ENCODE measurements around the gene PLA2G3.
"Not testable (repeated sequence)": the region's sequence is repeated elsewhere in the genome, so short reads cannot be mapped to it uniquely, and the experiment has no call there.

Gene PLA2G3

DNA sequence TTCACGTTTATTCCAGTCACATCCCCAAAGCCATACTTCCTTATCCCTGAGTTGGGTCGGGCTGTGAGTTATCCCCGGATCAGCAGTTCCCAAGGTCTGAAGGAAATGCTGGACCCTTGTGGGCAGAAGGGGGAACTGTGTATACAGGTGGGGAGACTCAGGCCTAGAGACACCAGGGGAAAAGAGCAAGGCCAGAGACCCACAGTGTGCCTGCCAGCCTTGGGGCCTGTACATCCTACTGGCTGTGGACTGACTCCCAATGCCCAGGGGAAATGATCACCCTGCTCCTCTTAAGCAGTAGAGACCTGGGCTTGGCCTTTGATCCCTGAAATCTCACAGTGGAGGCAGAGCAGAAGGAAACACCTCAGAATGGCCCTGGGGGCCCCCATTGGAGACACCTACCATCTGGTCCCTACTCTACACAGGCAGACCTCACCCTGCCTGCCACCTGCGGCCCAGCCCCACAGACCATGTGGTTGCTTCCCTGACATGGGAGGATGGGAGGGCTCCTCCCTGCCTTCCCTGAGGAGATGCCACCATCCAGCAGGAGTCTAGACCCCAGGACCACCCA, 34.2 kb downstream of the PLA2G3 start:
- Mint-ChIP-seq H3K27ac (no peak overlapping the region), H3K9me3 (no peaks in the 10 kb centered on the region), H3K27me3 (ENCODE audit: low read depth) (no peaks in the 10 kb centered on the region), H3K36me3 (ENCODE audit: low read depth) (no peaks in the 10 kb centered on the region), H3K4me1 (ENCODE audit: low read depth) (peaks cover 9% of the 10 kb centered on the region), H3K4me3 (peak overlapping the region; percentile 56)
- no peak for DNase-seq (ENCODE audit: low spot score)

DNA sequence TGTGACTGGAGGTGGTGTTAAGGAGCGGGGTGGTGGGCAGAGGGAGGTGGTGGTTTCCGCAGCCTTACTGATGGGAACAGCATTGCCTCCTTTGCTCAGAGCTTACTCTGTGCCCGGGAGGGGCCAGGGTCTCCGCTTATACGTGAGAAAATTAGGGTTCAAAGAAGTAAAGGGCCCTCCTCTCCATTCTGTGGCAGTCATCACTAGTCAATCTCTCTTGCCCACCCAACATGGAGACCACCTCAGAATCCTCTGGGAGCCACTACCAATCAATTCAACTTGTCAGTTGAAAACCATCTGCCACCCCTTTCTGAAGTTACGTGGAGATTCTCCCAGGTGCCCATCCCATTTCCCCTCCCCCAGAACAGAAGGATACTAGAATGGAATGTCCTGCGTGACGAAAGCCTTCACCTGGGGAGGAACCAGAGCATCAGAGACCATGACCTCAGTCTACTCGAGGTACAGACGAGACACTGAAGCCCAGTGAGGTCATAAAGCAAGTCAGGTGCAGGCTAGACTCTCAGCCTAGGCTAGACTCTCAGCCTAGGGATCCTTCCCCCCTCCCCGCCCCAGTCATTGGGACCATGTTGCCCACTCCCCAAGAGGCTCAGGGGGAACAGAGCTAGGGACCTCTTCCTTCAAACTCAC, 34.9 kb downstream of the PLA2G3 start:
- Mint-ChIP-seq H3K27ac (no peak overlapping the region), H3K4me1 (ENCODE audit: low read depth) (peaks cover 9% of the 10 kb centered on the region), H3K9me3 (no peaks in the 10 kb centered on the region), H3K36me3 (ENCODE audit: low read depth) (no peaks in the 10 kb centered on the region), H3K4me3 (no peak overlapping the region), H3K27me3 (ENCODE audit: low read depth) (no peaks in the 10 kb centered on the region)
- DNase-seq (ENCODE audit: low spot score) = no peak

DNA sequence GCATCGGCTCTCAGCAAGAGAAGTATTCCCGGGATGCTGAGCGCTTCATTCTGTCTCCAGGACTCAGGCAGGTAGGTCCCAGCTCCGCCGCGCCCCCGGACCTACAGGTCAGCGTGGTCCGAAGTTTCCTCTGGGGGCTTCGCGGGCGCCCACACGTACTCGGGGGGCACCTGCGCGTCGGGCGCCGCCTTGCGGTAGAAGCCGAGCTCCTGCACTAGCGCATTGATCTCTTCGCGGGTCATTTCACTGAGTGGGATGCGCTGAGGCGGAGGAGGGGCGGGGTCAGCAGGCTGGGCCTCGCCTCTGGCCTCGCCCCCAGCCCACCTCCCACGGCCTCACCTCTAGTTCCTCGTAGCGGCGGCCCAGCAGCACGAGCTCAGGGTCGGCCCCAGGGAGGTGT, 35.4 kb downstream of the PLA2G3 start:
- Mint-ChIP-seq H3K36me3 (ENCODE audit: low read depth) (no peaks in the 10 kb centered on the region), H3K27me3 (ENCODE audit: low read depth) (no peaks in the 10 kb centered on the region), H3K27ac (no peak overlapping the region), H3K4me3 (no peak overlapping the region), H3K9me3 (no peaks in the 10 kb centered on the region), H3K4me1 (ENCODE audit: low read depth) (peaks cover 9% of the 10 kb centered on the region)
- no peak for DNase-seq (ENCODE audit: low spot score)

DNA sequence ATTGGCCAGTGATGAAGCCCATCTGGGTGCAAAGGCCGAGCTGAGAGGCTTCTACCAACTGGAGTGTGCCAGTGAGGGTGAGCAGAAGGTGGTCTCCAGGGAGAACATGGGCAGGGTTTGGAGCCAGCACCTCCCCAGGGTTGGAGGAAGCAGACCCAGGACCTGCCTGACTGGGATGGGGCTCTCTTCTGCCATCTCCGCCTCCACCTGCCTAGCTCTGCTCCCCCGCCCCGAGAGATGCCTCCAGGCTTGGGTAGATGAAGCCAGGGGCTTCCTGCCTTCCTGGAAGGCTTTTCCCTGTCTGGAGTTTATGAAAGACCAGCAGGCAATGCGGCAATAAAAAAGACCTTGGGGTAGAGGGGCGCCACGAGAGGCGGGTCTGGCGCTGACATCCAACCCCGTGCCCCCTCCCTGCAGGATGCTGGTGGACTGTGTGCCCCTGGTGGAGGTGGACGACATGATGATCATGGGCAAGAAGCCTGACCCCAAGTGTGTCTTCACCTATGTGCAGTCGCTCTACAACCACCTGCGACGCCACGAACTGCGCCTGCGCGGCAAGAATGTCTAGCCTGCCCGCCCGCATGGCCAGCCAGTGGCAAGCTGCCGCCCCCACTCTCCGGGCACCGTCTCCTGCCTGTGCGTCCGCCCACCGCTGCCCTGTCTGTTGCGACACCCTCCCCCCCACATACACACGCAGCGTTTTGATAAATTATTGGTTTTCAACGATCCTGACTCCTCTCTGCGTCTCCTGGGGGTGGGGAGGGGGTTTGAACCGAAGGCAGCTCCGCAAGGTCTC, 36.2 kb downstream of the PLA2G3 start:
- H3K27ac Mint-ChIP-seq = no peak overlapping the region
- no peak overlapping the region for H3K4me3 Mint-ChIP-seq
- H3K4me1 Mint-ChIP-seq (ENCODE audit: low read depth) = peaks cover 9% of the 10 kb centered on the region
- H3K27me3 Mint-ChIP-seq (ENCODE audit: low read depth) = no peaks in the 10 kb centered on the region
- H3K36me3 Mint-ChIP-seq (ENCODE audit: low read depth) = no peaks in the 10 kb centered on the region
- DNase-seq (ENCODE audit: low spot score) = no peak
- H3K9me3 Mint-ChIP-seq = no peaks in the 10 kb centered on the region

DNA sequence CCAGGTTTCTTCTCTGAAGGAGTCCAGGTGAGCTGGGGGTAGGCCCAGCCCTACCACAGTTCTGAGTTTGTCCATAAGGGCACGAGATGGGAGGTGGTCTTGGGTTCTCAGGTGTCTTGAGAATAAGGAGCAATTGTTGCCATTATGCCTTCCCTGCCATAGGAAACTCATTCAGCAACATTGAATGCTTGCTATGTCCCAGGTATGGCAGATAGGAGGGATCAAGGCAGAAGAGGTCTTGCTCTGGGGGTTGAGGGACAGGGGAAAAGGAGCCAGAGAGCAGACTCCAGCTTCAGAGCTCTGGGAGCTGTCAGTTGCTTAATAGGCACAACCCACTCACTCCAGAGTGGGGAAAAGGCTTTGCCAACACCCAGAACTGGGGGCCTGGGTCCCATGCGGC, 37.2 kb downstream of the PLA2G3 start:
- Mint-ChIP-seq H3K27me3 (ENCODE audit: low read depth) (no peaks in the 10 kb centered on the region), H3K9me3 (no peaks in the 10 kb centered on the region), H3K4me3 (no peak overlapping the region), H3K27ac (no peak overlapping the region), H3K4me1 (ENCODE audit: low read depth) (peaks cover 9% of the 10 kb centered on the region), H3K36me3 (ENCODE audit: low read depth) (peaks cover 4% of the 10 kb centered on the region)
- DNase-seq (ENCODE audit: low spot score) = no peak

DNA sequence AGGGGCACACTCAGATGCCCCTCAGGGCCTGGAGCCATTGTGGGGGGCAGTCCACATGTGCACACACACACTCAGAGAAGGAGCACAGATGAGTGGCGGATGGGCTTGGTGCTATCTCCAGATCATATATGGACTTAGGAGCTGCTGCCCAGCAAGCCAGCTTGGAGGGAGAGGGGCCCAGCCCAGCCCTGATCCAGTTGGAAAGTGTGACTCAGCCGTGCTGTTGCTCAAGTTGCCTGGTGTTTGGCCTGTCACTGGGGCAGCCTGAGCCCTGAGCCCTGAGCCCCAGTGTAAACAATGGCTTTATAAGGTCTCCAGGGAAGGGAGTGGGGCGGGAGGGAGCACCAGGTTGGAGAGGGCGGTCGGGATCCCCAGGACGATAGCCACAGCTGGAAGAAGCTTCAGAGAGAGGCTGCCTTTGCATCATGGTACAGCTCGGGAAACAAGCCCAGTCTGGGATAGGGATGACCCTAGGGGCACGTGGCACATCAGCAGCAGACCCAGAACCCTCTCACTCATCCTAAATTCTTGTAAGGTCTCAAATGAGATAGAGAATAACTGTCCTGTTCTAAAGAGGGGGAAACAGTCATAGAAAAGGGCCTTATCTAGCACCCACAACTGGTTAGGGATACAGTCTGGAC, 37.7 kb downstream of the PLA2G3 start:
- no peaks in the 10 kb centered on the region for H3K27me3 Mint-ChIP-seq (ENCODE audit: low read depth)
- peaks cover 4% of the 10 kb centered on the region for H3K4me1 Mint-ChIP-seq (ENCODE audit: low read depth)
- no peak for DNase-seq (ENCODE audit: low spot score)
- no peak overlapping the region for H3K27ac Mint-ChIP-seq
- H3K4me3 Mint-ChIP-seq = no peak overlapping the region
- peaks cover 4% of the 10 kb centered on the region for H3K36me3 Mint-ChIP-seq (ENCODE audit: low read depth)
- no peaks in the 10 kb centered on the region for H3K9me3 Mint-ChIP-seq

DNA sequence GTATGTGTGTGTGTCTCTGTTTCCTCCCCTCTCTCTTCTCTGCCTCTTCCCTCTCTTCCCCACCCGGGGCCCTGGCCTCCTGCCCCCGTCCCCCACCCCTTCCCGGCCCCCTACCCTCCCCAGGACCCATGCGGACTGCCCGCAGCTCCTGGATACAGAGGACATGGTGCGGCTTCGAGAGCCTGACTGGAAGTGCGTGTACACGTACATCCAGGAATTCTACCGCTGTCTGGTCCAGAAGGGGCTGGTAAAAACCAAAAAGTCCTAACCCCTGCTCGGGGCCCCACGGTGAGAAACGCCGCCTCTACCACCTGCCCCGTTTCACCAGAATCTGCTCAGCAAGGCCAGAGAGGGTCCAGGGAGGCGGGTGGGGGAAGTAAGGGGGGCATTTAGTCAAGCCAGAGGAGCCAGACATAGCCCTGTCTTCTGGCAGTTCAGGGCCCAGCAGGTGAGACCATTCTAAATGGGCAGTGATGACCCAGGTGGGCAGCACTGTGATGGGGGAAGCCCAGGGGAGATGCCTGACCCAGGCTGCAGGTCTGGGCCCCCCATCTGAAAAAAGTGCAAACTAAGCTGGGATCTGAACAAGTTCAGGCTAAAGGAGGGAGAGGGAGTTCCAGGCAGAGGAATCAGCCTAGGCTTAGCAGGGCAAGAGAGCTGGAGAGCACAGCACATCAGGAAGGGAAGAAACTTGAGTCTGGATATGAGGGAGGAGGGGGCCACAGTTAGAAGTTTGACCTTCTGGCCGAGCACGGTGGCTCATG, 39.4 kb downstream of the PLA2G3 start:
- Mint-ChIP-seq H3K4me1 (ENCODE audit: low read depth) (no peaks in the 10 kb centered on the region), H3K27ac (no peak overlapping the region), H3K9me3 (no peaks in the 10 kb centered on the region), H3K4me3 (no peak overlapping the region), H3K27me3 (ENCODE audit: low read depth) (no peaks in the 10 kb centered on the region), H3K36me3 (ENCODE audit: low read depth) (peaks cover 9% of the 10 kb centered on the region)
- DNase-seq (ENCODE audit: low spot score) = no peak

DNA sequence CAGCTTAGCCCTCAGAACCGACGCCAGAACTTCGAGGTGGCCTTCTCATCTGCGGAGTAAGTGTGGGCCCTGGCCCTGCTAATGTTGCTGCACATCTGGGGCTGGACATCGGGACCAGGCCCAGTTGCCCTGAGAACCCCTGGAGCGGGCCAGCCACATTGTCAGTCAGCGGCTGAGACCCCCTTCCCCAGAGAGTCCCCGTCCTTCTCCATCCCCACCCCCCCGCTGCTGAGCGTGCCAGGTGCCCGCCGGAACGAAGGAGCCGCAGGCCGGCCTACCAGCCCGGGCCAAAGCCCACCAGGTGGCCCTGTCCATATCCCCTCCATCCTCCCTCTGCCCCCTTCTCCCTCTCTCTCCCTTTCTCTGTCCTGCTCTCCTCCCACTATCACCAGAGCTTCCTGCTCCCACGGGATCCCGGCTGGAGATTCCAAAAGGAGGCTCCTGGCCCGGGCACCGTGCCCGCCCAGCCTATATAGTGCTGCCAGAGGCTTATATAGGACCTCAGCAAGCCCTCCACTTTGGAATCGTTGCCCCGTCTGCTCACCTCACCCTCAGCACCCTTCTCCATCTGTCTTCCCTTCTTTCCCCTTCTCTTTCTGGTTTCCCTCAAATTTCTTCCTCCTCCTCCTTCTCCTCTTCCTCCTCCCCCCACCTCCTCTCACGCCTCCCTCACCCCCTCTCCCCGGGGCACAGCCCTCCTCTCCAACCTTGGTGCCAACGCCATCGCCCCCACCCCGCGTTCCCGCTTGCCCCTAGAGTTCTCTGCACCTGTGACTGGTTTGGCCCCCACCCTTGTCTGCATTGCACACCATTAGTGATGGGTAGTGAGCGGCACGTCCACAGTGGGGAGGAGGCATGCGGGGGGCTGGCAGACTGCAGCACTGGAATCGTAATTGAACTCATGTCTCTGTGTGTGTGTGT, 40.2 kb downstream of the PLA2G3 start:
- Mint-ChIP-seq H3K4me1 (ENCODE audit: low read depth) (no peaks in the 10 kb centered on the region), H3K4me3 (no peak overlapping the region), H3K36me3 (ENCODE audit: low read depth) (peaks cover 12% of the 10 kb centered on the region), H3K27me3 (ENCODE audit: low read depth) (no peaks in the 10 kb centered on the region), H3K27ac (no peak overlapping the region), H3K9me3 (no peaks in the 10 kb centered on the region)
- DNase-seq (ENCODE audit: low spot score) = no peak

DNA sequence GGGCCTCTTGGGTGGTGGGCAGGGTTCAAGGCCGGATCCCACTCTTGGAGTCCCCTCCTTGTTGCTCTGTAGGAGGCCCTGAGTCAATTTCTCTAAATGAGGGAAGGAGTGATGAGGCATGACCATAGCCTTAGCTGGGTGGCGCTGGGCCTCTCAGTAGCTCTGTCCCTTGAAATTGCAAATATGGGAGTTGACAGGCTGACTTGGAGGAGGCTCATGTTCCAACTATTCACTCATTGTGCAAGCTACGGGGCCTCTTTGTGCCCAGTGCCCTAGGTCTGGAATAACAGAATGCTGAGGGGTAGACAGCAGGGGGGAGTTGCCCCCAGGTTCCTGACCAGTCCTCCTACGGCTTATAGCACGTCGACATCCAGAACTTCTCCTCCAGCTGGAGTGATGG, 40.9 kb downstream of the PLA2G3 start:
- peaks cover 12% of the 10 kb centered on the region for H3K36me3 Mint-ChIP-seq (ENCODE audit: low read depth)
- no peaks in the 10 kb centered on the region for H3K4me1 Mint-ChIP-seq (ENCODE audit: low read depth)
- no peak overlapping the region for H3K27ac Mint-ChIP-seq
- no peaks in the 10 kb centered on the region for H3K27me3 Mint-ChIP-seq (ENCODE audit: low read depth)
- H3K4me3 Mint-ChIP-seq = no peak overlapping the region
- H3K9me3 Mint-ChIP-seq = no peaks in the 10 kb centered on the region
- no peak for DNase-seq (ENCODE audit: low spot score)

DNA sequence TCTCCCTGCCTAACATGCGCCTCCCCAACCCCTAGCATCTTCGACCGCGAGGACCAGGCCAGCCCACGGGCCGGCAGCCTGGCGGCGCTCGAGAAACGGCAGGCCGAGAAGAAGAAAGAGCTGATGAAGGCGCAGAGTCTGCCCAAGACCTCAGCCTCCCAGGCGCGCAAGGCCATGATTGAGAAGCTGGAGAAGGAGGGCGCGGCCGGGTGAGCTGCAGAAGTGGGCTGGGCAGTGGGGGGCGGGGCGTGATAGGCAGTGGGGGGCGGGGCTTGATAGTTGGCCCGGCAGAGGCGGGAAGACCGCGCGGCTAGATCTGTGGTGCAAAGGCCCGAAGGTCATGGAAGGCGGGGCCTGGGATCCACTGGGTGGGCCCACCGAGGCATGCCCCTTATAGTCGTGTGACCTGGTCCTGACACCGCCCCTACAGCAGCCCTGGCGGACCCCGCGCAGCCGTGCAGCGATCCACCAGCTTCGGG, 41.6 kb downstream of the PLA2G3 start:
- H3K9me3 Mint-ChIP-seq = no peaks in the 10 kb centered on the region
- DNase-seq (ENCODE audit: low spot score) = no peak
- H3K27ac Mint-ChIP-seq = no peak overlapping the region
- no peaks in the 10 kb centered on the region for H3K27me3 Mint-ChIP-seq (ENCODE audit: low read depth)
- no peak overlapping the region for H3K4me3 Mint-ChIP-seq
- peaks cover 12% of the 10 kb centered on the region for H3K36me3 Mint-ChIP-seq (ENCODE audit: low read depth)
- H3K4me1 Mint-ChIP-seq (ENCODE audit: low read depth) = no peaks in the 10 kb centered on the region

DNA sequence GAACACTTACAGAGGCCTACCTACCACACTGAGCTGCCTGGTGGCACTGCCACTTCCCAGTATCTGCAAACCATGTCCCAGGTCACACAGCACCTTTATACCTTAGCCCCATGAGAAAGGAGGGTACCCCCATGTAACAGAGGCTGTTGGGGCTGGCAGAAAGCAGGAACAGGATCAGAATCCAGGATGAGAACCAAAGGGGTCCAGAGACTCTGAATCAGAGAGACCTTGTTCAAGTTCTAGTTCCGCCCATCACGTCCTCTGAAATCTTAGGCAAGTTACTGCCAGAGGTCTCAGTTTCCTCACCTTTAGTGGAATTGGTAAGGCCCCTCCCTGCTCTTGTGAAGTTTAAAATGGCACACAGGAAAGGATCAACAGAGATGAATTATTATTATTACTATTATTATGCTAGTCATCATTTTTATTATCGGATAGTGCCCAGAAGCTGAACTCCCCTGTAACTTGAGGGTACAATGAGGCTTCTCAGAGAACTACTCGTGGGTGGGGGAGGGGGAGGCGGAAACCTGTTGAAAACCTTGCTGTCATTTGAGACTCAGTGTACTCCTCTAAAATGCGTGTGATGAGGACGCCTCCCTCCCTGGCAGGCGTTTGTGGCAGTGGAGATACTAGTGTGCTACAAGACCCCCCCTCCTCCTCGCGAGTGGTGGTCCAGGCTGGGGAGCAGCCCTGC, 42.2 kb downstream of the PLA2G3 start:
- Mint-ChIP-seq H3K27me3 (ENCODE audit: low read depth) (no peaks in the 10 kb centered on the region), H3K4me1 (ENCODE audit: low read depth) (no peaks in the 10 kb centered on the region), H3K4me3 (no peak overlapping the region), H3K27ac (no peak overlapping the region), H3K36me3 (ENCODE audit: low read depth) (peaks cover 12% of the 10 kb centered on the region), H3K9me3 (no peaks in the 10 kb centered on the region)
- DNase-seq (ENCODE audit: low spot score) = no peak

DNA sequence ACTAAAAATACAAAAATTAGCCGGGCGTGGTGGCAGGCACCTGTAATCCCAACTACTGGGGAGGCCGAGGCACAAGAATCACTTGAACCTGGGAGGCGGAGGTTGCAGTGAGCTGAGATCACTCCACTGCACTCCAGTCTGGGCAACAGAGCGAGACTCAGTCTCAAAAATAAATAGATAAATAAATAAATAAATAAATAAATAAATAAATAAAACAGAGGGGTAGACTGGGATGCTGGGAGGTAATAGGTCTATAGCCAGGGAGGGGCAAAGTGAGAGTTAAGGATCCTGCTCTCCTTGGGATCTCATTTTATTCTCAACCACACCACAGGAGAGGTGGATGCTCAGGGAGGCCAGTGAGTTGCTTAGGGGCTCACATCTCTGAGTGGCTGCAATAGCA, 42.8 kb downstream of the PLA2G3 start:
- H3K27ac Mint-ChIP-seq; DNase-seq (ENCODE audit: low spot score); H3K27me3 Mint-ChIP-seq (ENCODE audit: low read depth); H3K4me1 Mint-ChIP-seq (ENCODE audit: low read depth); H3K9me3 Mint-ChIP-seq; H3K4me3 Mint-ChIP-seq: not testable (repeated sequence)
- H3K36me3 Mint-ChIP-seq (ENCODE audit: low read depth) = peaks cover 12% of the 10 kb centered on the region

Data from T-helper 2 cell treated with Interferon-gamma antibody and Interleukin-4, amounts not matched to agents 5 μg/mL and 100 μg/mL, for 36 hours (primary cell).